ENCODE results near the gene TNFAIP1.

TNFAIP1 gene

DNA sequence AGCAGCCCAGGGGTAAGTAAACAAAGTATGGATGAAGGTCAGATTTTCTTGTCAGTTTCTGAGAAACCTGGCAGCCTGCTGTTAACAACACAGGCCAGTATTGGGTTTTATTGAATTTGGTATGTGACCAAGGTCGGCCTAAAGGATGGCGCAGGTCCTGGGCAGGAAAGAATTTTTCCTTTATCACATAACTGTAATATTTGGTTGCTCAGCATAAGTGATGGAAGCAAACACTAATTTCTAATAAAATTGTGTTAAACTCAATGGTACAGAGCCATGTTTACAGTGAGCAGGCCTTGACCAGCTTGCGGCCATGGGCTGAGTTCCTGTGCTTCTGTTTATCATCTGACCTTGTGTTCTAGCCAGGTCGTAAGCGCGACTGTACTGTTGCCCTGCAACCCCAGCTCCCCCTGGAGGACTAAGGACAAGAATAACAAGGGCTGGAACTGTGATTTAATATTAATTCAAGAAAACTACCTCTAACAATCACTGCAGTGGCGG lies 11.2 kb downstream of the TNFAIP1 start:
- DNase-seq = peak in 1 of 2 donors; percentile 12

DNA sequence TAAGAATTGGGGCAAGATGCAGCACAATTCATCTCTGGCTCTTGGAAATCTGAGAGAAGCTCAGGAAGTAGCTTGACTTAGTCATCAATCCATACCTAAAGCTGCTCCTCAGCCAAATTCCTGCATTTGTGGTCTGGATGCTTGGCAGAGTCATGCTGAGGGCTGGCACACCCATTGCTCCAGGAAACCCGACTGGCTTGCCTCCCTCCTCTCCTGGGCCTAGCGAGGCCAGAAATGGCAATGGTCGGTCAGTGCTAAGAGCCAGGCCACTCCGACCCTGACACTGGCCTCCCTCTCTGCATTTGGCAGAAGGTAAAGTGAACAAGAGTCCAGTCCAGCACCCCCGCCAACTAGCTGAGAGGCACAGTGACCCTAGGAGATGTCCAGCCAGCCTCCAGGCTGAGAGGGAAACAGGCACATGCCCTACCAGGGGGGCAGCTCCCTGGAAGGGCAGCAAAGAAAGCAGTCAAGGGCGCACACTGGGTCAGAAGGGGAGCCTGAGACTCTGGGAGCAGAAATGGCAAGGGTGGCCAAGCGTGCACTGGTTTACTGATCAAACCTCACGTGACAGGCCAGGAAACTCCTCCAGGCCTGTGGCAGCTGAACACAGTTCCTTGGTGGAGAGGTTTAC lies 11.8 kb downstream of the TNFAIP1 start:
- no peak for DNase-seq

DNA sequence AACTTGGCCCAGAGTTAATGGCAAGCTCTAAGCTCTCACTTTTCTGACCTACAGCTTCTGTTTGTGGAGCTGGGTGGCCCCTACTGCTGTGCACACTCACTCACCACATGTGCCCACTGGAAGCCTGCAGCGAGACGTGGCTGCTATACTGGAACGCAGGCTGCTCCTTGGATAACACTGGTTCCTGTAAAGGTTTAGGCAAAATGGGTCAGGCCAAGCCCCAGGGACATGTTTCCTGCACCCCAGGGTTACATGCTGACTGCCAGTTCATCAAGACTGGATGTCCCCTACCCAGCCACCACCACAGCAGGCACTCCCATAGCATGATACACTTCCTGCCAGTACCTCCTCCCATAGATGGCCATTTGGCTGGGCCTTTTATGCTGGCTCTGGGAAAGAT lies 13.4 kb downstream of the TNFAIP1 start:
- no peak for DNase-seq

DNA sequence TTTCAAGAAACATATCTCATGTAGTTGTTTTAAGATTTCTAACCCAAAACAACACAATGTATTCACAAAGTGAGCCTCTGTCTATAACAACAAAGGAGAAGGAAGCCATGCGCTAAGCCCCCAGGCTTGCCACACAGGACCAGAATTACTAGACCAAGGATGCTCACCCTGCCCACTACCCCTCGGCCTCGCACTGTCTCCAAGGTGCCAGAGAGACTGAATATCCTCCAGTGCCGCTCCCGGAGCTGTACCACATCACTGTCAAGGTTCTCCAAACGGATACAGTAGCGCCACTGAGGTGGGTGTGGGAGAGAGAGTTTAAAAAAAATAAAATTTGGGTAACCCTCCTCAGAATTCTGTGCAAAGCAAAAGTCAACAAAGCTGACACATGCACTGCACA lies 14.7 kb downstream of the TNFAIP1 start:
- DNase-seq = no peak

DNA sequence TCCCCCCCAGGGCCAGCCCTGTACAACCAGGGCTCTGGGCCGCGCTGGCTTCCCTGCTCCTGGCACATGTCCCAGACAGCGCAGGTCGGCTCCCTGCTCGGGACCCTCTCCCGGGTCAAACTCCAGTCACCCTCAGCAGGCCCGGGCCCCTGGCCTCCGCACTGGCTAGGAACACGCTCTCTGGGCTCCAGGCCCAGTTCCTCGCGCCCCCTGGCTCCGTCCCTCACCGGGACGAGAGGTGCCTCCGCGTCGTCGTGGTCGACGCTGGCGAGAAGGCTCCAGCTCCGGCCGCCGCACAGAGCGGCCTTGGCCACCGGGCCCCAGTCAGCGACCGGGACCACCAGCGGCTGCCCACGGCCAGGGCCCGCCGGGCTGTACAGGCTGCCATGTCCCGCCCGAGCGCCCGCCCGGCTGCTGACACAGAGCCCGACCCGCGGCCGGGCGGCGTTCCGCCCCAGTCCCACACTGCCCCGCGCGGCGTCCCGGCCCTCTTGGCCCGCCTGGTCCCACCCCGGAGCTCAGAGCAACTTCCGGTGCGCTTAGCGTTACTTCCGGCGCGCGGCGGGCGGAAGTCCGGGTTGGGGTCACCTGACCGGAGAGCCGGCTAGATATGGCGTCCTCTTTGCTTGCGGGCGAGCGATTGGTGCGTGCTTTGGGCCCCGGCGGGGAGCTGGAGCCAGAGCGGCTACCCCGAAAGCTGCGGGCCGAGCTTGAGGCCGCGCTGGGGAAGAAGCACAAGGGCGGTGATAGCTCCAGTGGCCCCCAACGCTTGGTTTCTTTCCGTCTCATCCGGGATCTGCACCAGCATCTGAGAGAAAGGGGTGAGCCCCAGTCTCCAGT lies 21.7 kb downstream of the TNFAIP1 start, which contains the start of gene POLDIP2:
Gene POLDIP2 (minus strand): TSS at position 467 of the 840 bp plus-strand sequence. CDS start 79 bp downstream, at position 388.
- DNase-seq = peak; percentile 95 to 97

DNA sequence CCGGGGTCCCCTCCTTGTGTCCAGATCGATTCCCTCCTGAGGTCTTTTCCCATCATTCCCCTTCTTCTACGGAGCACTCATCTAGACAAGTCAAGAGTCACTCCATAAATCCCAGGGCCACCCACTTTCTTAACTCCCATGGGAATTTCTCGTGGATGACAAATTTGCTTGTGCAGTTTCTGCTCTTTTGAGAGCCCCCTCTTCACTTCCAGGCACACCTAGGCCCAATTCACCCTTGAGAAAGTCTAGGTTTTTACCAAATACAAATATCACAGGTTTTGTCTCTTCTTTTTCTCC lies 22.3 kb downstream of the TNFAIP1 start:
- no peak for DNase-seq

DNA sequence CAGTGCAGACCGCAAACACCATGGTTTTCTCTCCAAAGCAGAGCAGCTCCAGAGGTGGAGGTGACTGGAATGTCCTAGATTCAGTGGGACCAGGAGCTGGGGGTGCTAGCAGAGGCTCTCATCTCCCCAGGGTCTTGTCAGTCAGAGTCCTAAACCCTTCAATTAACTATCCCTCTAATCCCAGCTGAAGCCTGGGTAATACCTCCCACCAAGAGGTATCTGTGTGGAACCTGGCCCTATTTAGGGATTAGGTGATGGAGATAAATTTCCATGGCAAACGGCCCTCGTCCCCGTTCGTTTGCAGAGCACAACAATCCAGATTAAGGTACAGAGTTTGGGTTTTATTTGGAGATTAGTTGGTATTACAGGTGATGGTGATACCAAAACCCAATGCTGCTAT lies 27.6 kb downstream of the TNFAIP1 start:
- DNase-seq = no peak

DNA sequence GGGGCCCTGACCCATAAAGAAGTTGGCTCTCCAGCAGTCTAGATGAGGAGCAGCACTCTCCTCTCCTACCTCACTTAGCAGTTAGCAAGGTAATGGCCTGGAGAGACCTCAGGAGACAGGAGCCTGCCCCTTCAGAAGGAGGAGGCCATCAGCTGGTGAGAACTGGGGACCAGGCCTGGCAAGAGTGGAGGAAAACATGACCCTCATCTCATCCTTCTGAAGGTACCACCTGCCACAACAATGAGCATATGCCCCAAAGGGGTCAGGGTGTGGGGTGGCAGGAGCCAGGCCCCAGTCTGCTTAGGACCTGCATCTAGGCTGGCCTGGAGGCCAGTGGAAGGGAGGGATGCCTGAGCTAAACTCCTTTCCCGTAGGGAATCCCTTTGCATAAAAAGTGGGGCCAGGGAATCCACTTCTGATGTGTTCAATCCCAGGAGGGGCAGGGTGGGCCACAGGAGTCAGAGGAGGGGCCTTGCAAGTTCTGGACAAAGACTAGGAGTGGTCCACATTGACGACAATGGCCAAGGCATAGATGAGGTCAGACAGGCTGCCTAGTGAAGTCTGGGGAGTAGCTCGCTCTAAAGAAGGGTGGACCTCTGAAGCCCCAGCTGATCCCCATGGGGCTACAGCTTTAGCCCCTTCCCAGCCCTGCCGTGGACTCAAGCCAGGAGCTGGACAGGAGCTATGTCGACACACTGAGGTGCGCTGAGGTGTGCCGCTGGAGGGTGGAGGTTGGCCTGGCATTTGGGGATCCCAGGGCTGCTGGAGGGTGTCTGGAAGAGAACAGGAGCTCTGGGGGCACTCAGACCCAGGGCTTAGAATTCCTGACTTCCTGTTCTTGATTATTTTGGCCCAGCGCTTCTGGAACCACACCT lies 28.5 kb downstream of the TNFAIP1 start:
- DNase-seq = no peak

DNA sequence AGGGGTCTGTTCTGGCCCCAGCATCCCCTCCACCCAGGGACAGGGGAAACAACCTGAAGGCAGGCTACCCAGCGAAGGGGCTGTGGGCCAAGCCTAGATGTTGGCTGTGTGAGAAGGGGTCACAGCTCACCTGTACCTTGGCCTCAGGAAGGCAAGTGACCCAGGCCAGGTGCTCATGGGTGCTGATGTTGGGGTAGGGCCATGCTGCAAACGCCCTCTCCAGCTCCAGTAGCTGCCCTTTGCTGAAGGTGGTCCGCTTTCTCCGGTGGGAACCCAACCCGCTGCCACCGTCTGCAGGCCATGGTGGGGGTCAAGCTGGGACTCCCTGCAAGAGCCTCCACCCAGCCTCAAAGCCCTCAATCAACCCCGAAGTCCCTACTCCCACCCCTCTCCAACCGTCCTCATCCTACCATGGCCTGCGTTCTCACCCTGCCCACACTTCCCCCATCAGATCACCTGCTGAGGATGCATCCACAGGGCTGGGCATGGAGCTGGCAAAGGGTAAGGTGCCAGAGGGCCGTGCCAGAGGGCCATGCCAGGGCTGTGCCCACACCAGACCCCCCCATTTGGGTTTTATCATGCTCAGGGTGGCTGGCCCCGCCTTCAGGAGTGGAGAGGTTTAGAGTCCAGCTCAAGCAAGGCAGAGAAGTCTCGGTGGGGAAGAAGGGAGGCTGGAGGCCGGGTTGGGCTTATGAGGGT lies 29.3 kb downstream of the TNFAIP1 start, which contains the start of gene SEBOX:
Gene SEBOX (minus strand): TSS at position 535 of the 699 bp plus-strand sequence. CDS start 48 bp downstream, at position 487.
- DNase-seq = no peak

DNA sequence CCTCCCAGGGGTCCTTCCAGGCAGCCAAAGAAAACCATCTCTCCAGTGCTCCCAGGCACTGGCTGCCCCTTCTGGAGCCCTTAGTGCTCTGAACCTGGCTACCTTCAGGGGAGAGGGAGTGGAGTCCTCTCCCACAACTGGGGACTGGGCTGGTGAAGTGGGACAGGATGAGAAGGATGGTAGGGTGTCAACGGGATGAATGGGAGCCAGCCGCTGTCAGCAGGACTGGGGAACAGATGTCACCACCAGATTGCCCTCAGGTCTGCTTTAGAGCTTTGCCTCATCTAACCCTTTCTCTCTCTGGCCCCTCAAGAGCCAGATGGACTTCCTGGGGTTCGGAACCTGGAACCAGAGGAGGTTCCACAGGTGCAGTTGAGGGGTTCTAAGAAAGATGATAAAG lies 29.9 kb downstream of the TNFAIP1 start:
- no peak for DNase-seq

DNA sequence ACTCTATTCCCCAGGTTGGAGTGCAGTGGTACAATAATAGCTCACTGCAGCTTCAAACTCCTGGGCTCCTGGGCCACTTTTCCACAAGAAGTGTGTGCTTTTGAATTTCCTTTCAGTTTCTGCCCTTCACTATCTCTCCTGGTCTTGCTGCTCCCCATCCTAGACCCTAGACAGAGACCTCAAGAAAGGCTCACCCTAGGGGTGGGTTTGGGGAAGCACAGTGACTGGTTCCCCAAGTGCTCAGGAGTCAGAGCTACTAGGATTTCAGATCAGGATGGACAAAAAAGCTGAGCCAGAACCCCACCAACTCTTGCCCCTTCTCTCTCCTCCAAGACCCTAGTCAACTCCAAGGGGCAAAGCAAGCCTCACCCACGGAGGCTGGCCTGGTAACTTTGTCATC lies 31.0 kb downstream of the TNFAIP1 start:
- DNase-seq = no peak

DNA sequence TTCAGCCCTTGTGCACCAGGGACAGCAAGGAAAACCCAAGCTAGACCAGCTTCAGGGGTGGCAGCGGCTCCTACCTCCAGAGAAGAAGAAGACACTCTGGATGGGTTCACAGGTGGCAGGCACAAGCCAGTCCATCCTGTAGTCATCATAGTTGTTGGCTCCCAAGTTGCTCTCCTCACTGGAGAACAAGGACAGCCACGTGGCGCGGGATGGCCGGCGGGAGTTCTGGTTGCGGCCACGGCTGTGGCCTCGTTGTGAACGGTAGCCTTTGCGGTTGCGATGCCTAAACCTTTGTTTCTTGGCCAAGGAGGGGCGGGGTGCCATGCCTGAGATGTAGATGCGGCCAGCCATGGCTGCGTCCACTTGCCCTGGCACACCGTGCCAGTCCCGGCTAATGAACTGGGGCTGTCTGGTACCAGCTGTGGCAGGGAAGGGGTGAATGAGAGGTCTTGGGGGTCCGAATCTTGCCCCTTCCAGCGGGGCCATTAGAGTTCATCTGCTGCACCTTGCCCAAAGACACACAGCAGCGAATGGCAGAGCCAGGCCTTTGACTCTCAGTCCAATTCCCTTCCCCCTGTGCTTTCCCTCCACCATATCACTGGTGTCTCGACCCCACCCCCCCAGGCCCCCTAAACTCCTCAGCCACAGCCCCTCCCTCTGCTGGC lies 32.2 kb downstream of the TNFAIP1 start:
- DNase-seq = no peak

DNA sequence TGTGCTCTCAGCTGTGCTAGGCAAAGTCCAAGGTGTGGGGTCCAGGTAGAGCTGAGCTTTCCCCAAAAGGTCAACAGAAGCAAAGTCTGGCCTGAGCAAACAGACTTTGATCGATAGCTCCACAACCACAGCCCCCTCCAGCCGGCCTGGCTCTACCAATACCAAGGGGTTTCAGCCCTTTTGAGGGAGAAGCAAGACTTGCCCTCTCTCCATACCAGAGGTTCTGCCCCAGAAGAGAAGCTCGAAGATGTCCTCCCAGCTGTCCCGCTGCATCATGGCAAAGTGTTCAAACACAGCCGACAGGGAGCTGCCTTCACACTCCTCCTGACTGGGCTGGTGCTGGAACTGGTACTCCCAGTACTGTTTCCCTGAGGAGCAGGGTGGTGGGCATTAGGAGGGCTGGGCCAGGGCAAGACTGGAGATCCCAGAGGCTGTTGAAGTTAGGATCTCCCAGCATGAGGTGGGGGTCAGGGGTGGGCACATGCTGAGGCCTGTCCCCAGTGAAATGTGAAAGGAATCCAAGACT lies 32.8 kb downstream of the TNFAIP1 start:
- no peak for DNase-seq

DNA sequence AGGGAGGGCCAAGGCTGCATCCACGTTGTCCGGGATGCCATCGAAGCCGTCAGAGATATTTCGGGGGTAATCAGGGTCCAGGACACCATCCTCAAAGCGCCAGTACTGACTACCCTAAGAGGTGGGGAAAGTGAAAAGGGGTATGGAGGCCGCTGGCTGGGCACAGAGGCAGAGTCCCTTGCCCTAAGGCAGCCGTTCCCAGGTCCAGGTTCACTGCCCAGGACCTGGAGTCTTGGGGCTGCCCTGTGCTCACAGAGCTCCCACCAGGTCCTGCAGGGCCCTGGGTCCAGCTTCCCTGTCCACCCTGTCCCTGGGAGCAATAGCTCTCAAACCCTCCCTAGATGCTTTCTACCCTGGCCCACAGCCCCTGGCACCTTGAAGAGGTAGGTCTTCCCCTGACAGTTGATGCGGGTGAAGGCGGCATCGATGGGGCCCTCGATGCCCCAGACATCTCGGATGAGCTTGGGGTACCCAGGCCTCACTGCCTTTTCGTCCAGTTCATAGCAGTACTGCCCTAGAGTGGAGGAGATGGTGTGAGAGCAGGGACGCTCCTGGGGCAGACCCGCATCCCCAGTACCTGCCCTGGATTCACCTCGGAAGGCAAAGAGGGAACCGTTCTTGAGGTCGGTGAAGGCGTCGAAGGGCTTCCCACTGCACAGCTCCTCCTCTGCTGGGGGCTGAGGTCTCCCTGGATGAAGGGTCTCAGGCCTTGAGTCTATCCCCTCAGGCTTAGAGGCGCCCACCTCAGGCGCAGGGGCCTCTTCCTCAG lies 33.5 kb downstream of the TNFAIP1 start:
- no peak for DNase-seq

DNA sequence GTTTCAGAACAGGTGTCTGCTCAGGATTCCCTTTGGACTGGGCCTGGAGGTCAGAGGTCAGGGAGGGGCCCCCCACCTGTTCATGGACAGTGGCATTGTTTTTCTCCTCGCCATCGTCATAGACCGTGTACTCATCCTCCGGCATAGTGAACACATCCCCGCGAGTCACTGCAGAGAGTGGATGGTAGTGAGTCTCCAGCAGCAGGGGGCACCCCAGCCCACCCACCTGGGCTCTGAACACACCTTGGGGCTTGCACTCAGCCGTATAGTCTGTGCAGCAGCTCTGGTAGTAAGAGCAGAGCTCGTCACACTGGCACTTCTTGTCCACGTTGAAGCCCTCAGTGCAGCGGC lies 34.1 kb downstream of the TNFAIP1 start:
- no peak for DNase-seq

DNA sequence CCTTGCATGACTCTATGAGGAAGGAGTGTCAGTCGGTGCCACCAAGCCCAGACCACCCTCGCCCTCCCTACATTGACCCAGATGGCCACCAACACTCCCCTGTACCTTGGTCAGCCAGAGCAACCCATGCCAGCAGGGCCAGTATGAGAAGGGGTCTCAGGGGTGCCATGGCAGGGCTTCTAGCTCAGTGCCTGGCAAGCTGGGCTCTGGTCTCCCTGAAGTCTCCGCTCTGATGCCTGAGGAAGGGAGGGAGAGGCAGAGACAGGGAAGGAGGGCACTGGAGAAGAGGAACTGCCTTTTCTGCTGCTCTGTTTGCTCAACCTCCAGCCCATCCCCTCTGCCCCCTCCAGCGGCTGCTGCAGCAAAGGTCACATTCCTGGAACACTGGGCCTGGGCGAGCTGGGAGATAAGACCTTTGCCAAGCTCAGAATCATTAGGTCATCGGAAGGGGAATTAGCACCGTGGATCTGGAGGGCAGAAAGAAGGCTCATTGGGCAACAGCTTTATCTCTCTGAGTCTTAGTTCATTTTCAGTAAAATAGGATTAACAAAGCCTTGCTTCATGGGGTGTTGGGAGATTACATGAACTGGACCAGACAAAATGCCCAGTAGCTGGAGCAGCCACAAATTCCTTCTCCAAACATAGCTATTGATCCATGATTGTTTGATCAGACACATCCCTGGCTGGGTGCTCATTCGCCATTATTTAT lies 34.6 kb downstream of the TNFAIP1 start, which contains the start of gene VTN:
Gene VTN (minus strand): TSS at position 273 of the 709 bp plus-strand sequence. CDS start 104 bp downstream, at position 169.
- DNase-seq = no peak

DNA sequence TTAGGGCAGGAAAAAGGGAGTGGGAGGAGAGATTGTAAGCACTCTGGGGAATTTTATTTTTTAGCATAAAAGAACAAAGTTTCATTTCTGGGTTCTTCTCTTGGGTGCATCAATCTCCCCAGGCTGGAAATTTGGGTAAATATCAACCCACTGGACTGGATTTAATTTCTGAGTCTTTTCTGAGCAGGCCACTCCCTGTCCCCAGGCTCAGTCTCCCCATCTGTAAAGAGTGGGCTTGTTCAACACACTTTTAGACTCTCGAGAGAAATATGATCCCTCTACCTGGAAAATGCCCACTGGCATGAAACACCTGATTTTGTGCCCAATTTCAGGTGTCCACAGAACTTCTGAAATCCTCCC lies 35.2 kb downstream of the TNFAIP1 start:
- peak in 1 of 2 donors; percentile 7 for DNase-seq

DNA sequence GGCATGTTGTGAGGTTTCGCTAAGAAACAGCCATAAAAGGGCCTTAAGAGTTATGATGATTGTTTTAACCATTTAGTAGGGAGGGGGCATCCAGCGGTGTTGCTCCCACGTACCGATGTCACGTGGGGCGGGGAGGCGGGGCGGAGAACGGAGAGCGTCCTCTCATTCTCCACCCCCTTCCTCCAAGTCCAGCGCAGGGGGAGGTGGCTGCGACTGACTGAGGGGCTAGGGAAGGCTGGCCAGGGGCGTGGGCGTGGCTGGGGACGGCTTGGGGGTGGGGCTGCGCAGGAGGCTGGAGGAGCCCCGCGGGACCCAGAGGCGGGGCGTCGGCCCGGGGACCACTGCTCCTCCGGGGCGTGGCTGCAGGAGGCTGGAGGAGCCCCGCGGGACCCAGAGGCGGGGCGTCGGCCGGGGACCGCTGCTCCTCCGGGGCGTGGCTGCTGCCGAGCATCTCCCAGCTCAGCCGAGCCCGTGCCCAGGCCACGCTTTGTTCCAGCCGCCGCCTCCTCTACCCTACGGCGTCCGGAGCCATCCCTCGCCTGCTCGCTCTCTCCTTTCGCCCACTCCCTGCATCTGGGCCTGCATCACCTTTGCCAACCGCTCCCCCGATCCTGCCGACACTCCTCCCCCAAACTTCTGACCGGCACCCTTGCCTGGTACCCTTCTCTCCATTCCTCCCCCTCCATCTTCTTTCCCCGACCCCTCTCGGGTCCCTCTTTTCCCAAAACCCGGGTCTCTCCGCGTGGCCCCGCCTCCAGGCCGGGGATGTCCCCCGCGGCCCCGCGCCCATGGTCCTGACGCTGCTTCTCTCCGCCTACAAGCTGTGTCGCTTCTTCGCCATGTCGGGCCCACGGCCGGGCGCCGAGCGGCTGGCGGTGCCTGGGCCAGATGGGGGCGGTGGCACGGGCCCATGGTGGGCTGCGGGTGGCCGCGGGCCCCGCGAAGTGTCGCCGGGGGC lies 36.0 kb downstream of the TNFAIP1 start, which contains the start of gene SARM1:
Gene SARM1 (plus strand): TSS at position 450 of the 958 bp plus-strand sequence. CDS start 339 bp downstream, at position 789.
- peak; percentile 86 to 92 for DNase-seq
